H1 (cell line): ENCODE results near the gene SEL1L2. TPM values are rescaled to one million over a fixed set of nuclear protein-coding genes. Genes with fewer than 3 reads are reported as not detected.

Experiments used
- CTCF ChIA-PET: fragments of 300-600 bp; sonication (Branson Sonifier 250); formaldehyde crosslinking; loops from one replicate; lab custom pipeline; 2021; ENCODE audit not compliant: partially characterized antibody; lab: Charles Lee
- POLR2A ChIA-PET: fragments of 300-600 bp; sonication (Branson Sonifier 250); formaldehyde crosslinking; loops from one replicate; lab custom pipeline; 2021; ENCODE audit warnings: inconsistent platforms; ENCODE audit not compliant: partially characterized antibody; lab: Charles Lee
- DNase-seq, 2 experiments: peaks; one replicate each; pipeline versions ENCODE4 v3.0.0 to v3.0.0-alpha.2; 2010 to 2022; ENCODE audit warnings: low spot score in 2 of 2, low read depth in 1 of 2, mixed read lengths in 1 of 2
- FAIRE-seq: peaks from 2 replicates; lab custom pipeline; 2011; peaks lifted over from hg19 to GRCh38; lab: Jason Lieb, UNC
- H2AFZ ChIP-seq: 2 replicates; pipeline ENCODE4 v1.8.1; 2012; ENCODE audit warnings: low read length, inconsistent platforms
- H2AK5ac ChIP-seq: 2 replicates; pipeline ENCODE4 v1.6.1; 2013; ENCODE audit warnings: low read depth, low read length
- H2BK120ac ChIP-seq: replicated peaks from 2 replicates; pipeline ENCODE3; 2013; ENCODE audit warnings: low read depth, low read length, inconsistent platforms
- H2BK12ac ChIP-seq: 2 replicates; pipeline ENCODE4 v1.6.1; 2013; ENCODE audit warnings: low read depth, low read length
- H2BK15ac ChIP-seq: 2 replicates; pipeline ENCODE4 v1.6.1; 2013; ENCODE audit warnings: low read length
- H2BK20ac ChIP-seq: 2 replicates; pipeline ENCODE4 v1.6.1; 2013; ENCODE audit warnings: low read length
- H2BK5ac ChIP-seq: 2 replicates; pipeline ENCODE4 v1.6.1; 2013; ENCODE audit warnings: low read depth, low read length
- H3K14ac ChIP-seq: 2 replicates; pipeline ENCODE4 v1.6.1; 2013; ENCODE audit warnings: inconsistent platforms; ENCODE audit not compliant: insufficient read length
- H3K18ac ChIP-seq: 2 replicates; pipeline ENCODE4 v1.6.1; 2013; ENCODE audit warnings: low read length; ENCODE audit errors: extremely low read depth
- H3K23ac ChIP-seq: 2 replicates; pipeline ENCODE4 v1.6.1; 2013; ENCODE audit warnings: inconsistent platforms; ENCODE audit not compliant: insufficient read length
- H3K23me2 ChIP-seq: 2 replicates; pipeline ENCODE4 v1.6.1; 2013; ENCODE audit warnings: low read depth, low read length
- H3K27ac ChIP-seq: 2 replicates; pipeline ENCODE4 v1.6.1; 2011; ENCODE audit warnings: low read depth, low read length, inconsistent platforms
- H3K27me3 ChIP-seq, 4 experiments: replicated peaks in 1 of 4; 1 replicate in 1 of 4; 2 replicates in 3 of 4; pipeline versions ENCODE4 v1.6.1 to v1.8.1; 2011 to 2013; ENCODE audit warnings: low read length in 3 of 4, mild to moderate bottlenecking in 3 of 4, inconsistent platforms in 2 of 4, mixed read lengths in 2 of 4, moderate library complexity in 1 of 4; ENCODE audit not compliant: control insufficient read depth in 3 of 4, insufficient read depth in 3 of 4; ENCODE audit errors: extremely low read depth in 1 of 4
- H3K36me3 ChIP-seq, 4 experiments: 2 replicates each; pipeline versions ENCODE4 v1.6.1 to v1.8.1; 2011 to 2013; ENCODE audit warnings: mild to moderate bottlenecking in 4 of 4, low read length in 3 of 4, moderate library complexity in 2 of 4, control low read depth in 1 of 4, inconsistent platforms in 1 of 4; ENCODE audit not compliant: insufficient read depth in 4 of 4, control insufficient read depth in 2 of 4
- H3K4ac ChIP-seq: replicated peaks from 2 replicates; pipeline ENCODE3; 2013; ENCODE audit warnings: low read length, low read depth, mixed read lengths, inconsistent platforms; ENCODE audit not compliant: insufficient read length
- H3K4me1 ChIP-seq, 4 experiments: replicated peaks in 1 of 4; 1 replicate in 1 of 4; 2 replicates in 3 of 4; pipeline versions ENCODE4 v1.6.1 to v1.8.1; 2011 to 2013; ENCODE audit warnings: low read length in 3 of 4, inconsistent platforms in 2 of 4, mixed read lengths in 1 of 4; ENCODE audit not compliant: insufficient read depth in 4 of 4, control insufficient read depth in 3 of 4
- H3K4me2 ChIP-seq, 2 experiments: 2 replicates each; pipeline versions ENCODE4 v1.6.1 to v1.8.1; 2011 to 2013; ENCODE audit warnings: low read depth in 2 of 2, low read length in 2 of 2, control low read depth in 1 of 2, inconsistent platforms in 1 of 2, mild to moderate bottlenecking in 1 of 2; ENCODE audit not compliant: insufficient read depth in 1 of 2
- H3K4me3 ChIP-seq, 4 experiments: fragments of 200-600, 300-600 bp in 1 of 4; sonication (generic), shearing (Covaris generic), sonication (Bioruptor Twin) in 1 of 4; 2 replicates each; pipeline versions ENCODE4 v1.5.1 to v1.8.1; 2011 to 2016; ENCODE audit warnings: low read length in 4 of 4, low read depth in 3 of 4, control low read depth in 2 of 4, inconsistent platforms in 2 of 4, mild to moderate bottlenecking in 2 of 4, mixed read lengths in 1 of 4, moderate library complexity in 1 of 4; ENCODE audit not compliant: insufficient read depth in 2 of 4; ENCODE audit errors: extremely low read depth in 1 of 4
- H3K56ac ChIP-seq: replicated peaks from 2 replicates; pipeline ENCODE3; 2013; ENCODE audit warnings: low read depth, mild to moderate bottlenecking, mixed read lengths, low read length, inconsistent platforms; ENCODE audit not compliant: insufficient read length
- H3K79me1 ChIP-seq: 2 replicates; pipeline ENCODE4 v1.6.1; 2013; ENCODE audit warnings: low read depth, low read length, control low read depth
- H3K79me2 ChIP-seq, 2 experiments: 2 replicates each; pipeline versions ENCODE4 v1.6.1 to v1.8.1; 2012 to 2013; ENCODE audit warnings: low read length in 2 of 2, mild to moderate bottlenecking in 2 of 2, inconsistent platforms in 1 of 2; ENCODE audit not compliant: insufficient read depth in 2 of 2, control insufficient read depth in 1 of 2
- H3K9ac ChIP-seq, 4 experiments: replicated peaks in 1 of 4; 1 replicate in 1 of 4; 2 replicates in 3 of 4; pipeline versions ENCODE4 v1.6.1 to v1.8.1; 2011 to 2013; ENCODE audit warnings: low read depth in 3 of 4, low read length in 3 of 4, control low read depth in 2 of 4, mild to moderate bottlenecking in 2 of 4, moderate library complexity in 2 of 4, inconsistent platforms in 1 of 4; ENCODE audit errors: extremely low read depth in 1 of 4
- H3K9me3 ChIP-seq, 2 experiments: 2 replicates each; pipeline versions ENCODE4 v1.6.1 to v1.8.1; 2012 to 2013; ENCODE audit warnings: mild to moderate bottlenecking in 2 of 2, moderate library complexity in 2 of 2, control low read depth in 1 of 2, inconsistent platforms in 1 of 2, low read depth in 1 of 2, low read length in 1 of 2, mixed read lengths in 1 of 2; ENCODE audit not compliant: insufficient read depth in 2 of 2
- H4K20me1 ChIP-seq, 2 experiments: replicated peaks in 1 of 2; 2 replicates each; pipeline versions ENCODE3 to v1.8.1; 2011 to 2013; ENCODE audit warnings: inconsistent platforms in 2 of 2, low read length in 2 of 2, mild to moderate bottlenecking in 1 of 2; ENCODE audit not compliant: insufficient read depth in 2 of 2, control insufficient read depth in 1 of 2
- H4K5ac ChIP-seq: 2 replicates; pipeline ENCODE4 v1.6.1; 2013; ENCODE audit warnings: low read length, low read depth, mixed read lengths, inconsistent platforms; ENCODE audit not compliant: insufficient read length
- H4K8ac ChIP-seq: 2 replicates; pipeline ENCODE4 v1.8.0; 2013; ENCODE audit warnings: mild to moderate bottlenecking, moderate library complexity, low read length, inconsistent platforms; ENCODE audit not compliant: insufficient read depth; ENCODE audit errors: extremely low read depth
- H4K91ac ChIP-seq: replicated peaks from 2 replicates; pipeline ENCODE3; 2013; ENCODE audit warnings: low read length, mixed read lengths, inconsistent platforms; ENCODE audit not compliant: insufficient read length
- CHD1 ChIP-seq: IDR thresholded peaks from 2 replicates; pipeline ENCODE4 v1.6.1; 2012; ENCODE audit warnings: low read depth, low read length, improper control_type of control experiment
- GABPA ChIP-seq: IDR thresholded peaks from 2 replicates; pipeline ENCODE4 v1.6.1; 2011; ENCODE audit warnings: mild to moderate bottlenecking, low read length, moderate library complexity, borderline replicate concordance; ENCODE audit not compliant: insufficient read depth
- HDAC2 ChIP-seq, 2 experiments: fragments of 300-600 bp in 1 of 2; sonication (generic) in 1 of 2; IDR thresholded peaks; 2 replicates each; pipeline ENCODE4 v1.6.1; 2011 to 2012; ENCODE audit warnings: low read depth in 2 of 2, low read length in 2 of 2, mild to moderate bottlenecking in 2 of 2, moderate library complexity in 2 of 2, borderline replicate concordance in 1 of 2, inconsistent platforms in 1 of 2
- NRF1 ChIP-seq: IDR thresholded peaks from 2 replicates; pipeline ENCODE4 v1.6.1; 2011; ENCODE audit warnings: mild to moderate bottlenecking, low read depth, low read length, improper control_type of control experiment
- PHF8 ChIP-seq: fragments of 200-600 bp; sonication (generic); conservative IDR thresholded peaks from 2 replicates; pipeline ENCODE4 v1.7.1; 2012; ENCODE audit warnings: low read depth, mild to moderate bottlenecking, inconsistent platforms, low read length, moderate library complexity
- RBBP5 ChIP-seq: IDR thresholded peaks from 2 replicates; pipeline ENCODE4 v1.7.1; 2012; ENCODE audit warnings: low read depth, mild to moderate bottlenecking, inconsistent platforms, low read length, moderate library complexity, borderline replicate concordance
- TAF7 ChIP-seq: optimal IDR thresholded peaks from 2 replicates; pipeline ENCODE3; 2011; ENCODE audit warnings: low read depth, mild to moderate bottlenecking, inconsistent platforms, low read length, moderate library complexity, borderline replicate concordance
- TCF12 ChIP-seq: IDR thresholded peaks from 2 replicates; pipeline ENCODE4 v1.6.1; 2011; ENCODE audit warnings: low read depth, mild to moderate bottlenecking, low read length
- WGBS, 2 experiments: shearing (Covaris generic) in 1 of 2; methylation state at CpG; one replicate each; pipeline versions ENCODE4 v1.1.6 to v1.1.7; 2013 to 2015; ENCODE audit warnings: low lambda C conversion rate in 2 of 2, mixed read lengths in 2 of 2, inconsistent platforms in 1 of 2, low coverage in 1 of 2, missing lambda C conversion rate in 1 of 2; ENCODE audit not compliant: insufficient replicate concordance in 2 of 2, insufficient coverage in 1 of 2, insufficient read length in 1 of 2; ENCODE audit errors: extremely low coverage in 1 of 2, missing lambda C conversion rate in 1 of 2; 5-methylcytosine and 5-hydroxymethylcytosine counted together
- polyA plus RNA-seq, 7 experiments: library from polyadenylated mRNA; depleted of rRNA in 3 of 7; stranded (reverse) in 5 of 7; unstranded in 2 of 7; fragments of >200 nt in 5 of 7; fragments of 200-250 nt in 2 of 7; gene quantifications; 1 replicate in 5 of 7; 2 replicates in 1 of 7; 4 replicates in 1 of 7; pipeline versions ENCODE4 v1.2.1 to v1.2.3, GENCODE V29; 2011 to 2013; ENCODE audit warnings: missing spikeins in 2 of 7, mixed read lengths in 2 of 7
- total RNA-seq: library from RNA; stranded (reverse); fragmentation: NEBNext Ultra II Directional; extraction: Animal tissue kit (Norgen Biotek cat#: 25700); gene quantifications from 2 replicates; pipeline ENCODE4 v1.2.1, GENCODE V29; 2021
- TF ChIP-seq, protein P1 (sequence below): IDR thresholded peaks from 2 replicates; pipeline ENCODE4 v1.6.1; 2012; ENCODE audit warnings: inconsistent platforms
- TF ChIP-seq, protein P2 (sequence below), 3 experiments: IDR thresholded peaks; 1 replicate in 2 of 3; 2 replicates in 1 of 3; pipeline versions ENCODE4 v1.5.1 to v1.6.1; 2011; ENCODE audit warnings: low read length in 3 of 3, mild to moderate bottlenecking in 3 of 3, inconsistent platforms in 2 of 3, low read depth in 1 of 3, moderate library complexity in 1 of 3; ENCODE audit not compliant: insufficient read depth in 1 of 3; ENCODE audit errors: control extremely low read depth in 1 of 3

Gene SEL1L2
- total and polyA plus RNA-seq, 2 of the 8 experiments (the other 6 are each of a cell fraction or from before 2014, with no cell fraction given): not detected

DNA sequence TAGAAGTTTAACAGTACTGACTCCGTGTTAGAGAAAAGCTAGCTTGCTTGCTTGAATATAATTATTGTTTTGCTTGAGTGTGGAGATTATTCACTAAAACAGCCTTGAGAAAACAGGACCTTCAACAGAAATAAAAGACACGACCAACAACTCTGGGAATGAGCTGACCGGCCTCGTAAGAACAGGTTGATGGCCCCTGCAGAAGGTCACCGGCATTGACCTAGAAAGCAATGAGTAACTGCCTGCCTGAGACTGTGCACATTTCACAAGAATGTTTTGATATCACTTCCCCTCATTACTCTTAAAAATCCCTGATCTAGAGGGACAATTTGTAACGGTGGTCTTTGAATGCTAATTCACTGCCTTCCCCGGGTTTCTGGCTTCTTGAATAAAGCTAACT, 49.4 kb downstream of the SEL1L2 start:
- FAIRE-seq: no peak
- CTCF ChIA-PET: interaction anchor here (0.6 to 3.3 kb wide), 6 partner anchors 9 to 283 kb away, joined by 3 to 12 read pairs (median 3); no protein-coding TSS in a partner anchor
- TF ChIP-seq GABPA (no peak), NRF1 (no peak), TAF7 (no peak), PHF8 (no peak), HDAC2 (IDR thresholded peaks at IDR 0.05; ENCODE audit: borderline replicate concordance in 1 of 2, low read depth in 2 of 2, low read length in 2 of 2) (no peak), TCF12 (no peak), RBBP5 (no peak), CHD1 (no peak)
- TF ChIP-seq, protein P1, sequence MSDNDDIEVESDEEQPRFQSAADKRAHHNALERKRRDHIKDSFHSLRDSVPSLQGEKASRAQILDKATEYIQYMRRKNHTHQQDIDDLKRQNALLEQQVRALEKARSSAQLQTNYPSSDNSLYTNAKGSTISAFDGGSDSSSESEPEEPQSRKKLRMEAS: no peak
- TF ChIP-seq, protein P2, sequence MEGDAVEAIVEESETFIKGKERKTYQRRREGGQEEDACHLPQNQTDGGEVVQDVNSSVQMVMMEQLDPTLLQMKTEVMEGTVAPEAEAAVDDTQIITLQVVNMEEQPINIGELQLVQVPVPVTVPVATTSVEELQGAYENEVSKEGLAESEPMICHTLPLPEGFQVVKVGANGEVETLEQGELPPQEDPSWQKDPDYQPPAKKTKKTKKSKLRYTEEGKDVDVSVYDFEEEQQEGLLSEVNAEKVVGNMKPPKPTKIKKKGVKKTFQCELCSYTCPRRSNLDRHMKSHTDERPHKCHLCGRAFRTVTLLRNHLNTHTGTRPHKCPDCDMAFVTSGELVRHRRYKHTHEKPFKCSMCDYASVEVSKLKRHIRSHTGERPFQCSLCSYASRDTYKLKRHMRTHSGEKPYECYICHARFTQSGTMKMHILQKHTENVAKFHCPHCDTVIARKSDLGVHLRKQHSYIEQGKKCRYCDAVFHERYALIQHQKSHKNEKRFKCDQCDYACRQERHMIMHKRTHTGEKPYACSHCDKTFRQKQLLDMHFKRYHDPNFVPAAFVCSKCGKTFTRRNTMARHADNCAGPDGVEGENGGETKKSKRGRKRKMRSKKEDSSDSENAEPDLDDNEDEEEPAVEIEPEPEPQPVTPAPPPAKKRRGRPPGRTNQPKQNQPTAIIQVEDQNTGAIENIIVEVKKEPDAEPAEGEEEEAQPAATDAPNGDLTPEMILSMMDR (IDR thresholded peaks at IDR 0.05; ENCODE audit: control extremely low read depth in 1 of 3, insufficient read depth in 1 of 3, low read depth in 1 of 3, low read length in 3 of 3): no peak

More for the DNA sequence above, 49.4 kb downstream of the SEL1L2 start:
- no peak overlapping the region for H2AK5ac ChIP-seq
- H3K23ac ChIP-seq: no peak overlapping the region
- WGBS, 2 experiments: 91% methylated on average over 7 of the region's 7 CpGs; no CpG with 5 or more reads in 1 of the 2 experiments
- H4K5ac ChIP-seq: no peak overlapping the region
- H3K4ac ChIP-seq: no peak overlapping the region
- peaks cover 0 to 7% of the 10 kb centered on the region in 2 experiments; a peak in 2 of 4 replicates for H3K9me3 ChIP-seq
- no peaks in the 10 kb centered on the region for H4K20me1 ChIP-seq
- no peak overlapping the region for H2BK20ac ChIP-seq
- H3K56ac ChIP-seq: no peak overlapping the region
- H4K8ac ChIP-seq: no peak overlapping the region
- no peak overlapping the region for H2BK15ac ChIP-seq
- no peak overlapping the region for H2BK120ac ChIP-seq
- H3K14ac ChIP-seq: no peak overlapping the region
- H3K79me2 ChIP-seq: no peaks in the 10 kb centered on the region
- H2AFZ ChIP-seq: no peak overlapping the region
- no peaks in the 10 kb centered on the region for H3K27me3 ChIP-seq
- no peak overlapping the region for H3K9ac ChIP-seq
- H3K23me2 ChIP-seq: no peaks in the 10 kb centered on the region
- H3K4me2 ChIP-seq: no peak overlapping the region
- no peaks in the 10 kb centered on the region for H3K36me3 ChIP-seq
- no peaks in the 10 kb centered on the region for H3K4me1 ChIP-seq
- POLR2A ChIA-PET: no interaction called here
- H3K27ac ChIP-seq: no peak overlapping the region
- no peak overlapping the region for H2BK12ac ChIP-seq
- H2BK5ac ChIP-seq: no peak overlapping the region
- no peaks in the 10 kb centered on the region for H3K79me1 ChIP-seq
- DNase-seq: no peak
- H4K91ac ChIP-seq: no peak overlapping the region
- H3K4me3 ChIP-seq: no peak overlapping the region
- H3K18ac ChIP-seq: no peak overlapping the region
